ENCODE measurements around the gene HNRNPLL.
"Not testable (repeated sequence)": the region's sequence is repeated elsewhere in the genome, so short reads cannot be mapped to it uniquely, and the experiment has no call there.

Gene HNRNPLL

GRCh38 chr2:38602732-38603401, at the start of gene HNRNPLL:
Gene HNRNPLL (minus strand): TSS chr2:38602928. CDS start chr2:38602626, 302 bp downstream.
- peak; percentile 99 for DNase-seq (ENCODE audit: low spot score)

DNA sequence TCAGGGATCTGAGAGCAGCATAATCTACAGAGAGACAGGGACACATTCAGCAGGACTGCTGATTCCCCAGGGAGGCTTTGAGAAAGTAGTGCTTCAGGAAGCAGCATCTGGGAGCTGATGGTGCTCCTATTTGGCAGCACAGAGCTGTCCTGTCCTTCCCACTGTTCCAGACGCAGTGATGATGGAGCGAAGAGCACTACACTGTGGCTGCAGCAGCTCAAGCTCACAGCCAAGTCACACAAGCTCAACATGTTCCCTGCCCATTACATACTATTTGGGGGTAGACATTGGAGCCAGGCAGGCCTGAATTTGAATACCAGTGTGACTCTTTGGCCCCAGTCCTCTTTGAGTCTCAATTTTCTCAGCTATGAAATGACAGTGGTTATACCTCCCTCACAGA, 48.0 kb upstream of the HNRNPLL start:
- no peak for DNase-seq (ENCODE audit: low spot score)

DNA sequence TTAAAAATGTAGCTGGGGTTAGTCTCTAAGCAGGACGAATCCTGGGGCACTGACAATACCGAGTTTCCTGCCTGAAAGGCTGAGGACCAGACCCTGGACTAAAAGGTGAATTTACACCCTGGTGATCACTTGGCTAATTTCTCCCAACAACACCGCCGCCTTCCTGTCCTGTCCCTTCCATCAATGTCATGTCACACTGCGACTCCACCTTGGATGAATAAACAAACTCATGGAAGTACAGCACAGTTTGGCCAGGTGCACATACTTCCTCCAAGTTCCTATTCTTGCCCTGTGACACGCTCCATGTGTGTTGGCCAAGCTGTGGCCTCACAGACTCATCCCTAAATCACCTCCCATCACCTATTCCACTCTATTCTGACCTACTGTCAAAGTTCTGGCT, 47.3 kb upstream of the HNRNPLL start:
- DNase-seq (ENCODE audit: low spot score), result no peak

DNA sequence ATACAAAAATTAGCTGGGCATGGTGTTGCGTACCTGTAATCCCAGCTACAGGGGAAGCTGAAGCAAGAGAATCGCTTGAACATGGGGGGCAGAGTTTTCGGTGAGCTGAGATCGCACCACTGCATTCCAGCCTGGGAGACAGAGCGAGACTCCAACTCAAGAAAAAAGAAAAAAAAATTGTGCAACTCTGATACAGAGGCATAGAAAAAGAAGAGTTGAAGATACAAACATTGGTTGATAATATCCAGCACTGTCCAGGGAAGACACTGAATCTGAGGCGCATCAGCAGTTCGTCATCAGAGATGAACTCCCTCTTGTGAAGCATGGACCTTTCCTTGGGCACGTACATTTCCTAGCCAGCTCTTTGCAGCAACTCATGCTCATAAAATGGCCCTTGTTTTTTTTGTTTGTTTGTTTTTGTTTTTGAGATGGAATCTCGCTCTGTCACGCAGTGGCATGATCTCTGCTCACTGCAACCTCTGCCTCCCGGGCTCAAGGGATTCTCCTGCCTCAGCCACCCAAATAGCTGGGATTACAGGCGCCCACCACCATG, 46.5 kb upstream of the HNRNPLL start:
- no peak for DNase-seq (ENCODE audit: low spot score)

DNA sequence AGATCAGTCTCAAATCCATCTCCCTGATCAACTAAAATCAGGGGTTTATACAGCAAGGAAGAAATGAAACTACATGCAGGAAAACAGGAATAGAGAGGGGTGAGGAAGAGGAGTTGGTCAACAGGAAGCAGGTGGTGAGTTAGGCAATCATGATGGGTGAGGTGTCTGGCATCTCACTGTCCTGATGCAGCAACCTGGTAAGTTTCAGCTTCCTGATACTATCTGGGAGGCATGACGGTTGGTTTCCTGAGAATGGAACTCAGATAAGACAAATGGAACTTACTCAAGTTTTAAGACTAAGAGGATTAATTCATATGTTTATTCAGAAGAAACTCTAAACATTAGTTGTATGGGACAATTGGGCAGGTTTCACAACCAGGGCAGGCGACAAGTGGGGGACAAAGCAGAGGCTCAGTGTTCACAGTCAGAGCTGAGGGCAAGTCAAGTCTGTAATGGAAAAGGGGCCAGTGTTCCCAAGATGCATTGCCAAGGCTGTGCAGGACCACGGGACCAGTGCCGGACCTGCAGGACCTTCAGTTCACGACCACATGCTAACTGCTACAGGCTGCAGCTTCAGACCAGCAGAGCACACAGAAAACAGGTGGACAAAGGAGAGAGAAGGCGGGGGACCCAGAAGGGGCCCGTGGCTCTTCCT, 45.5 kb upstream of the HNRNPLL start:
- no peak for DNase-seq (ENCODE audit: low spot score)

- DNase-seq (ENCODE audit: low spot score), result not testable (repeated sequence)
Measured at GRCh38 chr2:38643683-38644511, 41.2 kb upstream of the HNRNPLL start.

GRCh38 chr2:38643021-38643671, 40.4 kb upstream of the HNRNPLL start:
- no peak for DNase-seq (ENCODE audit: low spot score)

DNA sequence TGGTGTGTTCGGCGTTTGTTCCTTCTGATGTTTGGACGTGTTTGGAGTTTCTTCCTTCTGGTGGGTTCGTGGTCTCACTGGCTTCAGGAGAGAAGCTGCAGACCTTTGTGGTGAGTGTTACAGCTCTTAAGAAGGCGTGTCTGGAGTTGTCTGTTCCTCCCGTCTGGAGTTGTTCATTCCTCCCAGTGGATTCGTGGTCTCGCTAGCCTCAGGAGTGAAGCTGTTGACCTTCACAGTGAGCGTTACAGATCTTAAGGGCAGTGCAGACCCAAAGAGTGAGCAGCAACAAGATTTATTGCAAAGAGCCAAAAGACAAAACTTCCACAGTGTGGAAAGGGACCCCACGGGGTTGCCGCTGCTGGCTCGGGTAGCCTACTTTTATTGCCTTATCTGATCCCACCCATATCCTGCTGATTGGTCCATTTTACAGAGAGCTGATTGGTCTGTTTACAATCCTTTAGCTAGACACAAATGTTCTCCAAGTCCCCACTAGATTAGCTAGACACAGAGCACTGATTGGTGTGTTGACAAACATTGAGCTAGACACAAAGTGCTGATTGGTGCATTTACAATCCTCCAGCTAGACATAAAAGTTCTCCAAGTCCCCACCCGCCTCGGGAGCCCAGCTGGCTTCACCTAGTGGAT, 39.8 kb upstream of the HNRNPLL start:
- DNase-seq (ENCODE audit: low spot score), result not testable (repeated sequence)

DNA sequence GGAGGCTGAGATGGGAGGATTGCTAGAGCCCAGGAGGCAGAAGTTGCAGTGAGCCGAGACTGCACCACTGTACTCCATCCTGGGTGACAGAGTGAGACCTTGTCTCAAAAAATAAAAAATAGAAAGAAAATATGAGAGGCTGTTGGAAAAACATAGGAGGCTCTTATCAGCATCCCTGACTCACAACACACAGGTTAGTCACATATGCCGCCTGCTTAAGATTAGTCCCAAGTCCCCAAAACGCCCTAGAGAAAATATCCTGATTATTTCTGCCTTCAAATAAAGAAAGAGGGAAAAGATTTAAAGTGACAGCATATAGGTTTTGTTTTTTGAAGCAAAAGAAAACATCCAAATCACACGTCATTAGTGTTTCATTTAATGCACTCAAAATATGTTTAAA, 33.3 kb upstream of the HNRNPLL start:
- no peak for DNase-seq (ENCODE audit: low spot score)

DNA sequence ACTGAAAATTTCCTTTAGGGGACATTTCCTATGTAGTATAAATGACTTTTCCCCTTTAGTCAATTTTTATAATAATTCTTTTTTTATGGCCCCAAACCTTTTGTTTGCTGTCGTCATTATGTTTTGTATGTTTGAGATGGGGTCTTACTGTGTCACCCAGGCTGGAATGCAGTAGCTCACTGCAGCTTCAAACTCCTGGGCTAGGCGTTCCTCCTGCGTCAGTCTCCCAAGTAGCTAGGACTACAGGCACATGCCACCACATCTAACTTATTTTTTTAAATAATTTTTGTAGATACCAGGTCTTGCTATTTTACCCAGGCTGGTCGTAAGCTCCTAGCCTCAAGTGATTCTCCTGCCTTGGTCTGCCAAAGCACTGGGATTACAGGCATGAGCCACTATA, 32.4 kb upstream of the HNRNPLL start:
- DNase-seq (ENCODE audit: low spot score), result no peak

DNA sequence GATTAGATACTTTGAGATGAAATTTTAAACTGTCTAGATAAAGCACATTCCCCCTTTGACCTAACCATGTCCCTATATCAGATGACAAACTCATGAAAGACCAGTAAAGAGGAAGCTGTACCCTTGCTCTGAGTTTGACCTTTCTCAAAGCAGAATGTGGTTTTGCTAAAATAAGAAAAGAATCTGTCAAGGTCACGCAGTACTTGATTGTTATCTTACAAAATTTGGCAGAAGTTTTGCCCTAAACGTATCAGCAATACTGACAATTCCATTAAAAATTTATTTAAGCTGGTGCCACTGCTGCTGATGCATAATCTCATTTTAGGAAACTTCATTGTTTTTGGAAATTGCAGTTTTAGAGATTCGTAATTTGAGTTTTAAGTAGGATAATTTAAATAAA, 32.0 kb upstream of the HNRNPLL start:
- no peak for DNase-seq (ENCODE audit: low spot score)

DNA sequence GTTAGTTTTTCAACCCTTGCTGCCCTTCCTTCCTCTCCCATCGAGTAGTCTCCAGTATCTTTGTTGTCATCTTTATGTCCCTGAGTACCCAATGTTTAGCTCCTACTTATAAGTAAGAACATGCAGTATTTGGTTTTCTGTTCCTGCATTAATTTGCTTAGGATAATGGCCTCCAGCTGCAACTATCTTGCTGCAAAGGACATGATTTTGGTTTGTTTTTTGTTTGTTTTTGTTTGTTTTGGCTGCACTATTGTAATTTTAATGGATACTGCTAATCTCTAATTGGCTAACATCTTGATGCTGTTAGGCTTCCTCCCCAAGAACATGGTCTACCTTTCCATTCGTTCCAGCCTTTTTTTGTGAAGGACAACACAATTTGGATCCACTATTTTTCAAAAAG, 31.2 kb upstream of the HNRNPLL start:
- DNase-seq (ENCODE audit: low spot score), result no peak

GRCh38 chr2:38632980-38633379, 30.3 kb upstream of the HNRNPLL start:
- no peak for DNase-seq (ENCODE audit: low spot score)

- no peak for DNase-seq (ENCODE audit: low spot score)
Measured at GRCh38 chr2:38631976-38632375, 29.2 kb upstream of the HNRNPLL start.

- no peak for DNase-seq (ENCODE audit: low spot score)
Measured at GRCh38 chr2:38629684-38630083, 27.0 kb upstream of the HNRNPLL start.

- DNase-seq (ENCODE audit: low spot score), result no peak
Measured at GRCh38 chr2:38627391-38627790, 24.7 kb upstream of the HNRNPLL start.

DNA sequence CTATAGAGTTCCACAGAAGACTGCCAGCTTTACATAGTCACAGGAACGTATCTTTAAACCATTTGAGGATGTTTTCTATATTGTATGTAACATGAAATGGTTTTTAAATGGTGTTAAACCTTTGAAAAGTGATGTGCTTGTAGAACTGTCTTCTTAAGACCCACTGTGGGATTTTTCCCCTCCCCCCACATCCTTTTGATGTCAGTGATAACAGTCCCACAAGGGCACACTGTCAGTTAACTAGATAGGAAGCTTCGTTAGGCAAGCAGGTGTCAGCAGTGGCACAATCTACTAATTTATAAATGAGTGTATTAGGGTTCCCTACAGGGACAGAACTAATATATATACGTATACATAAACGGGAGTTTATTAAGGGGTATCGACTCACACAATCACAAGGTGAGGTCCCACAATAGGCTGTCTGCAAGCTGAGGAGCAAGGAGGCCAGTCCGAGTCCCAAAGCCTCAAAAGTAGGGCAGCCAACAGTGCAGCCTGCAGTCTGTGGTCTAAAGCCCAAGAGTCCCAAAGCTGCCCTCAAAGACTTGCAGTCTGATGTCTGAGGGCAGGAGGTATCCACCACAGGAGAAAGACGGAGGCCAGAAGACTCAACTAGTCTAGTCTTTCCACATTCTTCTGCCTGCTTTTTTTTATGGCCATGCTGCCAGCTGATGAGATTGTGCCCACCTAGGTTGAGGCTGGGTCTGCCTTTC, 23.8 kb upstream of the HNRNPLL start:
- no peak for DNase-seq (ENCODE audit: low spot score)

DNA sequence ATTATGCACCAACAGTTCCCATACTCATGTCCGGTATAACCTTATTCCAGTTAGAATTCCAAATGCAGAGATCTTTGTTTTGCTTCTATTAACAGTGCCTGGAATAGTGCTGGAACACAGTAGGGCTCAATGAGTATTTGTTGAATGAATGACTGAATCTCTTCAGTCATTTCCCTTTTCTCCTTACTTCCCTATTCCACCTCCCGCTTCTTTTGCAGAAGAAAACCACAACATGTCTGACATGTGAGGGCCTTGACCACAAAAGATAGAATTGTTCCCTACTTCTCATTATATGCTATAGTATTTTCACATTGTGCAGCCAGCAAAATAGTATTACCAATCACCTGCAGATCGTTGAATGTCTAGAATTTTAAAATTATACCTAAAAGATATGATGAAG, 19.5 kb upstream of the HNRNPLL start:
- DNase-seq (ENCODE audit: low spot score), result no peak

DNA sequence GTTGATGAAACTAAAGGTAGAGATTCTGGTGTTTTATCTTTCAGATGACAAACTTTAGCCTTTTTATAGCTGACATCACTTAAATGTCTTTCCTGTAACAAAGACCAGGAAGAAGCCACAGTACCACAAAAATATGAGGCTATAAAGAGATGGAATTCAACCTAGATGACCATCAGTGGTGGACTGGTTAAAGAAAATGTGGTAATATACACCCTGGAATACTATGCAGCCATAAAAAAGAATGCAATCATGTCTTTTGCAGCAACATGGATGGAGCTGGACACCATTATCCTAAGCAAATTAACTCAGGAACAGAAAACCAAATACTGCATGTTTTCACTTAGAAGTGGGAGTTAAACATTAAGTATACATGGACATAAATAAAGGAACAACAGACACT, 18.3 kb upstream of the HNRNPLL start:
- no peak for DNase-seq (ENCODE audit: low spot score)

DNA sequence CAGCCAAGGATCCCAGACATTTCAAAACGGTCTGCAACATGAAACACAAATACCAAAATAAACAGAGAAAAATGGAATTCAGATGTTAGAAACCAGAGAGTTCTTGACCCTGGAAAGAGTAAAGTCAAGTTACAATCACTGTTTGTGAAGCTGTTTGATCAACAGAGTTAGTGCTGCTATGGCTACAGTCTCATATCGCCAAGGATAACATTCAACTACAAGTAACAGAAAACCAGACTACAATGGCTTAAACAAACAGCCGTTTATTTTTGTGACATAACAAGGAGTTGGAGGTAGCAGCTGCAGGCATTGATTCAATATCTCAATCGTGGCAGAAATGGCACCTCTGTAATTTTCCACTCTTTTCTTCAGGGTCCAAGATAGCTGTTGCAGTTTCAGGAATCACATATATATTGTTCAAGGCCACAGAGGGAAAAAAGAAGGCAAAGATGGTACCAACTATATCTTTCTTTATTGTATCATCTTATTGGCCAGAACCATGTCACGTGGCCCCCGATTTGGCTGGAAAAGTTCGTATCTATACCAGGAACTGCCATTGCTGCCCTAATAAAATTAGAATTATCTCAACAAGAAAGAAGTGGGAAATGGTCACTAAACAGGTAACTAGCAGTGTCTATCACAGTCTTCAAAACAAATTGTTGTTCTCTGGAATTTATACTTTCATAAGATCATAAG, 17.7 kb upstream of the HNRNPLL start:
- DNase-seq (ENCODE audit: low spot score), result no peak
